HCT116 (cell line): ENCODE results near the gene EPB41L5. TPM values are rescaled to one million over a fixed set of nuclear protein-coding genes. Genes with fewer than 3 reads are reported as not detected.
"Not testable (repeated sequence)": the region's sequence is repeated elsewhere in the genome, so short reads cannot be mapped to it uniquely, and the experiment has no call there.

Experiments
- ATAC-seq: fragments of 200-7000 bp; cut with Tn5 transposase; 2 replicates; pipeline ENCODE4 v1.9.1; 2020; ENCODE audit warnings: mild to moderate bottlenecking, moderate library complexity
- BruUV-seq: library from RNA; stranded (reverse); fragments of 400-500 nt; replicated peaks from 2 replicates; lab custom pipeline; 2021; lab: Mats Ljungman, UMichigan
- CTCF ChIA-PET: fragments of 300-600 bp; sonication (Branson Sonifier 250); formaldehyde crosslinking; loops from one replicate; lab custom pipeline; 2021; ENCODE audit warnings: antibody characterized with exemption; lab: Charles Lee
- POLR2A ChIA-PET: fragments of 300-600, 350-600 bp; sonication (Branson Sonifier 250); formaldehyde crosslinking; loops from one replicate; lab custom pipeline; 2021; ENCODE audit warnings: antibody characterized with exemption; lab: Charles Lee
- RAD21 ChIA-PET, 2 experiments: fragments of 300-600 bp; sonication (Branson Sonifier 250); formaldehyde crosslinking; loops; one replicate each; lab custom pipeline; 2023; ENCODE audit warnings: low total read pairs in 2 of 2; ENCODE audit not compliant: uncharacterized antibody in 2 of 2, unreplicated experiment in 2 of 2, low non-redundant PET in 1 of 2; lab: Charles Lee
- DNase-seq: peaks from one replicate; pipeline ENCODE4 v3.0.0-alpha.2; 2010; ENCODE audit warnings: low read depth, low spot score
- H2AFZ ChIP-seq: fragments of 200-600 bp; shearing (Covaris generic), sonication (generic); 2 replicates; pipeline ENCODE4 v1.6.1; 2017; ENCODE audit warnings: low read depth, mixed run types, mixed read lengths, antibody characterized with exemption, low read length; ENCODE audit not compliant: poor library complexity, severe bottlenecking
- H3K27ac ChIP-seq: 2 replicates; pipeline ENCODE4 v1.5.1; 2012; ENCODE audit warnings: low read depth, low read length
- H3K27me3 ChIP-seq: fragments of 200-600 bp; sonication (generic); 2 replicates; pipeline ENCODE4 v1.6.1; 2016; ENCODE audit warnings: mixed run types, low read length, mixed read lengths; ENCODE audit not compliant: insufficient read depth
- H3K36me3 ChIP-seq, 2 experiments: fragments of 200-500 bp in 1 of 2; fragments of 200-600 bp in 1 of 2; sonication (Bioruptor generic) in 1 of 2; sonication (generic) in 1 of 2; 2 replicates each; pipeline versions ENCODE4 v1.5.1 to v1.6.1; 2014 to 2016; ENCODE audit warnings: low read length in 2 of 2, inconsistent platforms in 1 of 2, mixed read lengths in 1 of 2, mixed run types in 1 of 2; ENCODE audit not compliant: insufficient read depth in 2 of 2, control insufficient read depth in 1 of 2
- H3K4me1 ChIP-seq, 2 experiments: fragments of 200-600 bp in 1 of 2; sonication (generic) in 1 of 2; 2 replicates each; pipeline versions ENCODE4 v1.5.1 to v1.6.1; 2012 to 2017; ENCODE audit warnings: low read length in 2 of 2, inconsistent platforms in 1 of 2, mild to moderate bottlenecking in 1 of 2, mixed read lengths in 1 of 2, mixed run types in 1 of 2, moderate library complexity in 1 of 2; ENCODE audit not compliant: insufficient read depth in 2 of 2, control insufficient read depth in 1 of 2
- H3K4me2 ChIP-seq: fragments of 200-600 bp; sonication (generic); 2 replicates; pipeline ENCODE4 v1.6.1; 2017; ENCODE audit warnings: mixed run types, low read length, mixed read lengths
- H3K4me3 ChIP-seq, 2 experiments: fragments of 200-600 bp in 1 of 2; sonication (generic) in 1 of 2; replicated peaks in 1 of 2; 2 replicates each; pipeline ENCODE4 v1.5.1; 2011 to 2016; ENCODE audit warnings: low read length in 2 of 2, control low read depth in 1 of 2, low read depth in 1 of 2, mild to moderate bottlenecking in 1 of 2, mixed read lengths in 1 of 2, mixed run types in 1 of 2
- H3K79me2 ChIP-seq: fragments of 200-600 bp; sonication (generic); 2 replicates; pipeline ENCODE4 v1.6.1; 2017; ENCODE audit warnings: mild to moderate bottlenecking, mixed run types, low read length, moderate library complexity, mixed read lengths; ENCODE audit not compliant: insufficient read depth
- H3K9ac ChIP-seq: fragments of 200-600 bp; sonication (generic); 2 replicates; pipeline ENCODE4 v1.6.1; 2016; ENCODE audit warnings: low read length, mixed read lengths
- H3K9me2 ChIP-seq: fragments of 200-600 bp; sonication (generic), shearing (Covaris generic); 2 replicates; pipeline ENCODE4 v1.6.1; 2017; ENCODE audit warnings: mixed run types, mild to moderate bottlenecking, moderate library complexity; ENCODE audit not compliant: insufficient read depth
- H3K9me3 ChIP-seq, 2 experiments: fragments of 200-500 bp in 1 of 2; fragments of 200-600 bp in 1 of 2; sonication (Bioruptor generic) in 1 of 2; sonication (generic) in 1 of 2; 2 replicates each; pipeline ENCODE4 v1.6.1; 2014 to 2017; ENCODE audit warnings: low read length in 2 of 2, mixed read lengths in 2 of 2, inconsistent platforms in 1 of 2, low read depth in 1 of 2, mild to moderate bottlenecking in 1 of 2, mixed run types in 1 of 2, moderate library complexity in 1 of 2; ENCODE audit not compliant: control insufficient read depth in 1 of 2, insufficient read depth in 1 of 2
- H4K20me1 ChIP-seq: fragments of 200-600 bp; sonication (generic), shearing (Covaris generic); 2 replicates; pipeline ENCODE4 v1.6.1; 2017; ENCODE audit warnings: mixed run types, mild to moderate bottlenecking, moderate library complexity; ENCODE audit not compliant: insufficient read depth
- CBX3 ChIP-seq: IDR thresholded peaks from 2 replicates; pipeline ENCODE4 v1.6.1; 2012; ENCODE audit warnings: low read depth
- CEBPB ChIP-seq: IDR thresholded peaks from 2 replicates; pipeline ENCODE4 v1.6.1; 2012; ENCODE audit warnings: low read depth
- POLR2AphosphoS5 ChIP-seq: IDR thresholded peaks from 2 replicates; pipeline ENCODE4 v1.6.1; 2011; ENCODE audit warnings: mild to moderate bottlenecking, low read depth, low read length, moderate library complexity
- YY1 ChIP-seq: IDR thresholded peaks from 2 replicates; pipeline ENCODE4 v1.6.1; 2011; ENCODE audit warnings: low read length, low read depth, moderate library complexity, mild to moderate bottlenecking; ENCODE audit not compliant: insufficient replicate concordance; ENCODE audit errors: extremely low read depth
- intact Hi-C: fragments of 100-400 bp; cut with micrococcal nuclease; formaldehyde crosslinking; loops from 2 replicates; pipeline ENCODE4 v1.10.0; 2022
- total RNA-seq: library from RNA; stranded (reverse); gene quantifications from one replicate; pipeline ENCODE4 v1.2.1, GENCODE V29; 2021; ENCODE audit not compliant: unreplicated experiment
- TF ChIP-seq, protein P1 (sequence below): IDR thresholded peaks from 2 replicates; pipeline ENCODE4 v1.6.1; 2012; ENCODE audit warnings: low read depth

EPB41L5 gene
- total RNA-seq, 1 experiment from 2014 or later = 14.7 TPM

DNA sequence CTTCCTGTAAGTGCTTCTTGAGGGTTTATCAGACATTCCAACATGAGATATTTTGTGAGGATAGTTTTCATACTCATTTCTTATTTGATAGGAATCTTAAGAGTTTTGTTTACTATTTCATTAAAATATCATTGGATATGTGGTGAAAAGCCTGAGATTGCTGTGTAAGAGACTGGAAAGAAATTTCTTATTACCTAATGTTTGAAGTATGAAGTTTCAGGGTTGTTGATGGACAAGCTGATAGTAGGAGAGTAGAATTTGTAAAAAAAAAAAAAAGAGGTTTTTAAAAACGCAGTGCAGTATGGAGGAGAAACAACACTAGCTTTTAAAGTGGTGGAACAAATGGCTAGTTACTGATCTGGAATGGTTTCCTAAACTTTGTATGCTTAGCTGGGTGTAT is 7.7 kb downstream of the EPB41L5 start (continued):
- no peak for TF ChIP-seq YY1
- TF ChIP-seq CBX3 = no peak
- no peak for TF ChIP-seq POLR2AphosphoS5
- TF ChIP-seq CEBPB = no peak
- TF ChIP-seq, protein P1, sequence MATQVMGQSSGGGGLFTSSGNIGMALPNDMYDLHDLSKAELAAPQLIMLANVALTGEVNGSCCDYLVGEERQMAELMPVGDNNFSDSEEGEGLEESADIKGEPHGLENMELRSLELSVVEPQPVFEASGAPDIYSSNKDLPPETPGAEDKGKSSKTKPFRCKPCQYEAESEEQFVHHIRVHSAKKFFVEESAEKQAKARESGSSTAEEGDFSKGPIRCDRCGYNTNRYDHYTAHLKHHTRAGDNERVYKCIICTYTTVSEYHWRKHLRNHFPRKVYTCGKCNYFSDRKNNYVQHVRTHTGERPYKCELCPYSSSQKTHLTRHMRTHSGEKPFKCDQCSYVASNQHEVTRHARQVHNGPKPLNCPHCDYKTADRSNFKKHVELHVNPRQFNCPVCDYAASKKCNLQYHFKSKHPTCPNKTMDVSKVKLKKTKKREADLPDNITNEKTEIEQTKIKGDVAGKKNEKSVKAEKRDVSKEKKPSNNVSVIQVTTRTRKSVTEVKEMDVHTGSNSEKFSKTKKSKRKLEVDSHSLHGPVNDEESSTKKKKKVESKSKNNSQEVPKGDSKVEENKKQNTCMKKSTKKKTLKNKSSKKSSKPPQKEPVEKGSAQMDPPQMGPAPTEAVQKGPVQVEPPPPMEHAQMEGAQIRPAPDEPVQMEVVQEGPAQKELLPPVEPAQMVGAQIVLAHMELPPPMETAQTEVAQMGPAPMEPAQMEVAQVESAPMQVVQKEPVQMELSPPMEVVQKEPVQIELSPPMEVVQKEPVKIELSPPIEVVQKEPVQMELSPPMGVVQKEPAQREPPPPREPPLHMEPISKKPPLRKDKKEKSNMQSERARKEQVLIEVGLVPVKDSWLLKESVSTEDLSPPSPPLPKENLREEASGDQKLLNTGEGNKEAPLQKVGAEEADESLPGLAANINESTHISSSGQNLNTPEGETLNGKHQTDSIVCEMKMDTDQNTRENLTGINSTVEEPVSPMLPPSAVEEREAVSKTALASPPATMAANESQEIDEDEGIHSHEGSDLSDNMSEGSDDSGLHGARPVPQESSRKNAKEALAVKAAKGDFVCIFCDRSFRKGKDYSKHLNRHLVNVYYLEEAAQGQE = no peak
- TF ChIP-seq, all 23 proteins: peak for 0

GRCh38 chr2:120022505-120022904 is 9.6 kb downstream of the EPB41L5 start:
- H3K9me3 ChIP-seq, H3K27ac ChIP-seq, H4K20me1 ChIP-seq, H3K4me2 ChIP-seq, H3K4me3 ChIP-seq, BruUV-seq, CTCF ChIA-PET, DNase-seq, H3K79me2 ChIP-seq, intact Hi-C loops, H3K9ac ChIP-seq, H2AFZ ChIP-seq, H3K36me3 ChIP-seq, H3K4me1 ChIP-seq, ATAC-seq, RAD21 ChIA-PET, H3K9me2 ChIP-seq, H3K27me3 ChIP-seq, POLR2A ChIA-PET: not testable (repeated sequence)
